KOPT-K1 (cell line): Measurements from ENCODE around the gene NOTCH3.
A peak's percentile ranks its signal among the peaks of the same experiment; 100 is the strongest.

Experiments used
- H3K27ac ChIP-seq: fragments of 200-600 bp; sonication (generic); 2 replicates; pipeline ENCODE4 v1.5.1; 2016; ENCODE audit warnings: antibody characterized with exemption, mild to moderate bottlenecking, low read depth, low read length; ENCODE audit not compliant: poor library complexity, severe bottlenecking
- H3K36me3 ChIP-seq: fragments of 200-600 bp; sonication (generic); 2 replicates; pipeline ENCODE4 v1.5.1; 2017; ENCODE audit warnings: antibody characterized with exemption, mild to moderate bottlenecking, low read length, moderate library complexity; ENCODE audit not compliant: insufficient read depth
- H3K9me3 ChIP-seq: fragments of 200-600 bp; sonication (generic); 2 replicates; pipeline ENCODE4 v1.5.1; 2017; ENCODE audit warnings: antibody characterized with exemption, low read length, mild to moderate bottlenecking; ENCODE audit not compliant: insufficient read depth, poor library complexity, severe bottlenecking

The NOTCH3 gene

DNA sequence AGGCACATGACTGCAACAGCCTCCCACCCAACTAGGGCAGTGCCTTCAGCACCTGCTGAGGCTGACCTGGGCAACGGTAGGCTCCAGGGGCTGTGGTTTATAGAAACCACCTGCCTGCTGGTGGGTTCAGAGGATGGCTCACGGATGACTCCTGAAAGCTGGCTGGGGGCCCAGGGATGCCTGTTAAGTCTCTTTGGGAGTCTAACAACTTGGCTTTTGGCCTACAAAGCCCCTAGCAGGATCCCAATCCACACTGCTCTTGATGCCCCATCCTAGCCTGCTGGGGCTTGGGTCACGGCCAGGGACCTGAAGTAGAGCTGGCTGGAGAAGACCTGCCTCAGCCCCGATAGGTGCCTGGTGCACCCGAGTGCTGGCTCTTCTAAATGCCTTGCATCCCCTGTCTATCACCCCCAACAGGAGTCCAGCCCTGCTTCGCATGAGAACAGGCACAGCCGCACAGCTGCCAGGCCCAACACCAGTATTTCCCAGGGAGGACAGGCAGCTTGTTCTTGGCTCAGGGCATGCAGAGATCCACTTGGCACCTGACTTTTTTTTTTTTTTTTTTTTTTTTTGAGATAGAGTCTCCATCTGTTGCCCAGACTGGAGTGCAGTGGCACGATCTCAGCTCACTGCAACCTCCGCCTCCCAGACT lies 40.6 kb upstream of the NOTCH3 start:
- Histone ChIP-seq H3K36me3 (peaks cover 98% of the 10 kb centered on the region), H3K27ac (no peak overlapping the region), H3K9me3 (no peaks in the 10 kb centered on the region)

DNA sequence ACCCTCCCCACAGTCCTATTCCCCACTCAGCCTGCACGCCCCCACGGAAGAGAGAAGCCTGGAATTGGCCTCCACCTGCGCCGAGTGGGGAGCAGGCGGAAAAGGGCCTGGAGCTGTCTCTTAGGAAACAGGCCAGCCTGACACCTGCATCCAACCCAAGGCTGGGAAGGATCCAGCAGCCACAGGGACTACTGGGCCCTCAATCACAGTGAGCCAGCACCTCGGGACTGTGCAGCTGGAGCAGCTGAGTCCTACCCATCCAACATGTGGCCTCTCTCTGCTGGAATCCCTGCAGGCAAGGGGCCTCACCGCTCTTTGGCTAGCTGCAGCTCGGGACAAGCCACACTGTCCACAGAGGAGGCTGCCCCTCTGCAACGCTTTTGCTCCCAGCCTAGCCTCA lies 39.7 kb upstream of the NOTCH3 start:
- H3K9me3 ChIP-seq, result no peaks in the 10 kb centered on the region
- H3K36me3 ChIP-seq, result peaks cover 98% of the 10 kb centered on the region
- H3K27ac ChIP-seq, result no peak overlapping the region

DNA sequence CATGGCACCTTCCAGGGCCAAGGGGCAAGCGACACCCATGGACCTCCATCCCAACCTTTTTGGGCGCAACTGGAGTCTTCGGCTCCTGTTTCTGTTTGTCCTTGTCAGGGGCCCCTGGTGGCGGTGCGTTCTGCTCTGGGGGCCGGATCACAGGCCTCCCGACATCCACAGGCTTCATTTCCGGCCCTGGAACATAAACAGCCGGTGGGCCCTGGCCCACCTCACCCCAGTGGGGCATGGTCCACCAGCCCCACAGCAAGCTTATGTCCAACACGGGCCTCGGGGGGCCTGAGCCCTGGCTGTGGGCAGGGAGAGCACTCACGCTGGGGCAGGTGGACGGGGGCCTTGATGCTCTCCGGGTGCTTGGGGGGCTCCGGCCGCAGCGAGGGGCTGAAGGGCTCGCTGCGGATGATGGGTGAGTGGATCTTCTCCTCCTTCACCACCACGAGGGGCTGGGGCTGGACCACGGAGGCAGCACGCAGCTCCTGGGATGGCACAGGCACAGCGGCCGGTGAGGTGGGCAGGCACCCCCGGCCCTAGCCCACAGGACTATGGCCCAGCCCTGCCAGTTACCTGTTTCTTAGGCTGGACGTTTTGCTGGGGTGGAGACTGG lies 38.6 kb upstream of the NOTCH3 start:
- Histone ChIP-seq H3K9me3 (no peaks in the 10 kb centered on the region), H3K27ac (no peak overlapping the region), H3K36me3 (peaks cover 95% of the 10 kb centered on the region)

DNA sequence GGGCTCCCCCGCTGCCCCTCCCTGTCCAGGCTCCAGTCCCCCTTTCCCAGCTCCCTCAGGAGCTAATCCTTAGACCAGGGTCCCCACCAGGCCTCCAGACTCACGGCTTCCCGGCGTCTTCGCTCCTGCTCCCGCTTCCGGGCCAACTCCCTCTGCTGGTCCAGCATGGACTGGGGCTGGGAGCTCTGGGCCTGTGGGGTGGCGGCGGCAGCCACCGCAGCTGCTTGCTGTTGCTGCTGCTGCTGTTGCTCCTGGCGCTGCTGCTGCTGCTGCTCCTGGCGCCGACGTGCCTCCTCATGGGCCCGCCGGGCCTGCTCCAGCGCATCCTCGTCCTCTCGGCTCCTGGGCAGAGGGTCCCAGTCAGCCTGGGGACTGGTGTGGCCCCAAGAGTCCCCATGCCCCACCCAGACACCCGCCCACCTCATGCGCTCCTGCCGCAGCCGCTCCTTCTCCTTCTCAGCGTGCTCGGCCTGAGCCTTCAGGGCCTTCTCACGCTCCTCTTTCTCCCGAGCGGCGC lies 37.9 kb upstream of the NOTCH3 start:
- Histone ChIP-seq H3K27ac (no peak overlapping the region), H3K36me3 (peaks cover 87% of the 10 kb centered on the region), H3K9me3 (no peaks in the 10 kb centered on the region)

DNA sequence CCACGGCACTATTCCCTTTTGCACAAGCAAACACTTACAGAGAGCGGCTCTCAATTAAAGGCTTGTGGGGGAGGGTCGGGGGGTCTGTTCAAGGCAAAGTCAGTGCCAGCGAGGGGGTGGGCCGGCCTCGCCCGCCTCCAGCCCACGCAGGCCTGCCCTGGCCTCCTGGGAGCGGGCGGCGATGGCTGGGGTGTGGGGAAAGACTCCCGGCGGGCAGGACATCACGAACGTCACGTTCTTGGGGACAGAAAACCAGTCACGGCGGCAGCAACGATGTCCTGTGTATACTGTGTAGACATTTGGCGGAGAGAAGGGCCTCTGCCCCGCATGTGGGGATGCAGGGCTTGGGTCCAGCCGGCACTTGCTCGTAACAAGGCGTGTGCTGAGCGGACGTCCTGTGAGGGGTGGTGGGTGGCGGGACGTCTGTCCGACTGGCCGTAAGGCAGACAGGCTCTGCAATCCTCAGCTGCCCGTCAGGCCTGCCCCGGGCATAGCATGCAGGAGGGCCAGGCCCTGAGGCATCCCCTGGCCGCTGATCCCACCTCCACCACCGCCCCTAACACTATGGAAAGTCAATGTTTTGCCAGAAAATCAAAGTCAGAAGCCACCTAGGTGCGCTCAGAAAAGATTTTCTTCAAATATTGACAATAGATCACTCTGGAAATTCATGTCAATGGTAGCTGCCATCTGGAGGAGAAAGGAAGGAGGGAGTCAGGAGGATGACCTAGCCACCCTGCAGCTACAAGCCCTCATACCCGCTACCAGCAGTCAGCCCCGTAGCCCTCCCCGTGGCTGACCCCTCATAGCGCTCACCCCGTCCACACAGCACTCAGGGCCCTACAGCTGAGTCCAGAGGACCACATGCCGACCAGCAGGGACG lies 37.2 kb upstream of the NOTCH3 start:
- H3K36me3 ChIP-seq, result peaks cover 81% of the 10 kb centered on the region
- H3K27ac ChIP-seq, result no peak overlapping the region

DNA sequence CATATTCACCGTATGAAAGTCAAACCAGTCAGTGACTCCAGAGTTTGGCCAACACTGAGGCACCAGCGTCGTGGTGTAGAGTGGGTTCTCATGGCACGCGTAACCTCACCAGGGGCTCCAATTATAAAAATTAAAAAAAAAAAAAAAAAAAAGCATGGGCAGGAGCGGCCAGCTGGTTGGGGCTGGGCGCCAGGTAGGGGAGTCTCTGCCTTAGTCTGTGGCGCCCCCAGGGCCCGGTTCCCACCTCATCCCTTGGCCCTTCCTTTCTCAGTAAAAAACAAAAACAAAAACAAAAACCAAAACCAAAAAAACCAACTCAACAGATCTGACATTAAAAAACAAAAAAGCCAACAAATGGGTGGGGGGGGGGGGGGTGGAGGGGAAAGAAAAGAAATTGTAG lies 36.1 kb upstream of the NOTCH3 start:
- Histone ChIP-seq H3K9me3 (no peaks in the 10 kb centered on the region), H3K36me3 (peaks cover 72% of the 10 kb centered on the region), H3K27ac (no peak overlapping the region)

More for the DNA sequence above, 37.2 kb upstream of the NOTCH3 start:
- H3K9me3 ChIP-seq, result no peaks in the 10 kb centered on the region

DNA sequence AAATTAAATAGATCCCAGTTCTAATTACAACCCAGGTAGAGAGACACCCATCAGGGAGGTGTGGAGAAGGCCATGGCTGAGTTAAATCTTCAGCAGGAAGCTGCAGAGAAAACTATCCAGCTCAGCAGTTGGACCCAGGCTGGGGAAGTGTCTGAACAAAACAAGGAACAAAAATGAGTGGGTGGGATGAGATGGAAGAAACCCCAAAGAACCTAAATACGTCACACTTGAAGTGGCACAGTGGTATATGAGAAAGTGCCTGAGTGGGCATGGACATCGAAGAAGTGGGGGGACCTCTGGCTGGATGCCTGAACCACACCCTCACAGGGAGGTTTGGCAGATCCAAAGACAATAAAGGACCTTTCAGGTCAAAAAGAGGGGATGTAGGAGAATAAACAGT lies 35.0 kb upstream of the NOTCH3 start:
- H3K36me3 ChIP-seq, result peaks cover 60% of the 10 kb centered on the region
- no peaks in the 10 kb centered on the region for H3K9me3 ChIP-seq
- H3K27ac ChIP-seq, result no peak overlapping the region

DNA sequence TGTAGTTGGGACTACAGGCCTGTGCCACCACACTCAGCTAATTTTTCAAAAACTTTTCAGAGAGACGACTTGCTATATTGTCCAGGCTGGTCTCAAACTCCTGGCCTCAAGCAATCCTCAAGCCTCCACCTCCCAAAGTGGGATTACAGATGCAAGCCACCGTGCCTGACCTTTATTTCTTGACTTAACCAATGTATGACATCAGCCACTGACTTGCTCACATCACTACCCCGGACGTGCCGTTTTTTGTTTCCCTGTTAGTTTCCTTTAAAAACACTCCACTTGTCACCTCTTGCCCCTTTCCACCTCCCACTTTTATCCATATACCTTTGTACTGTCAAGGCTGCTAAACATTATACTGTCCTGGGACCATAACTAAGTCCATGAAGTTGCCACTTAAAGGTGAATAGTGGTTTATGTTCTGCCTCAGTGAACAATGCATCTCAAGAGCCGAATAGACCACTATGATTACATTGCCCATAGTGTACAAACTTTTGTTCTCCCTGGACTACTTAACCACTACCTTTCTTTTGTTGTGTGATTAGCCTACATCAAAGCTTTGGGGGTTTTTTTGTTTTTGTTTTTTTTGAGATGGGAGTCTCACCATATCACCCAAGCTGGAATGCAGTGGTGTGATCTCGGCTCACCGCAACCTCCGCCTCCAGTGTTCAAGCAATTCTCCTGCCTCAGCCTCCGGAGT lies 33.8 kb upstream of the NOTCH3 start:
- Histone ChIP-seq H3K36me3 (peaks cover 48% of the 10 kb centered on the region), H3K27ac (no peak overlapping the region), H3K9me3 (no peaks in the 10 kb centered on the region)

DNA sequence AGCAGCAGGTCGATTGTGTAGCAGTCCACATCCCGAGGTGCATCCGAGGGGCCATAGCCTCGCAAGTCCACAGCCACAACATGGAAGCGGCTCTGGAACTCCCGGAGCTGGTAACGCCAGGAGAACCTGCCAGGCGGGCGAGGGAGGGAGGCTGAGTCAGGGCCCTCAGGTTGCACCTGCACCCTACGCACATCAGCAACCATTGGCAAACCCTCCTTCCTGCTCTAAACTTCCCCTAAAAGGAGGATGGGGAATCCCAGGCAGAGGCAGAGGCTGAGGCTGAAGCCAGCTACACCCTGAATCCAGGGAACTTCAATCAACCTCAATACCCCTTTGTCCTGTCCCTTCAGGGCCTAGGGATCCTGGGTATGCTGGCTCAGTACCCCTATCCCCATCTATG lies 30.5 kb upstream of the NOTCH3 start:
- Histone ChIP-seq H3K9me3 (no peaks in the 10 kb centered on the region), H3K27ac (no peak overlapping the region)

DNA sequence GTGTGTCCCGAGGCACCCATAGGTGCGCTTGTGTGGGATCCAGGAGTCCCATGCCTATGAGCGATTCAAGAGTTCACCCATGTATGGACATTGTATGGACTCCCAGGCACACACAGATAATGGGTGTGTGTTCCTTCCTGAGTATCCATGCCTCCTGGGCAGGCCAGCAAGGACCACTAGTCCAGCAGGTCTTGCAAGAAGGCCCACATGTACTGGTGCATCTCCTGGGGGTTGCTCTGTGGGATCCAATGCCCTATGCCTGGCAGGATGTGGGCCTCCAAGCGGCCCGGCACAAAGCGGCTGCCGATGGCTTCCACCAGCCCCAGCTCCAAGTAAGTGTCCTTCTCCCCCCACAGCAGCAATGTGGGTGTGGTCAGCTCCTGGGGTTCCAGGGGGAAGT lies 26.5 kb upstream of the NOTCH3 start:
- no peak overlapping the region for H3K27ac ChIP-seq
- H3K36me3 ChIP-seq, result no peaks in the 10 kb centered on the region
- no peaks in the 10 kb centered on the region for H3K9me3 ChIP-seq

More for the DNA sequence above, 30.5 kb upstream of the NOTCH3 start:
- H3K36me3 ChIP-seq, result peaks cover 15% of the 10 kb centered on the region

DNA sequence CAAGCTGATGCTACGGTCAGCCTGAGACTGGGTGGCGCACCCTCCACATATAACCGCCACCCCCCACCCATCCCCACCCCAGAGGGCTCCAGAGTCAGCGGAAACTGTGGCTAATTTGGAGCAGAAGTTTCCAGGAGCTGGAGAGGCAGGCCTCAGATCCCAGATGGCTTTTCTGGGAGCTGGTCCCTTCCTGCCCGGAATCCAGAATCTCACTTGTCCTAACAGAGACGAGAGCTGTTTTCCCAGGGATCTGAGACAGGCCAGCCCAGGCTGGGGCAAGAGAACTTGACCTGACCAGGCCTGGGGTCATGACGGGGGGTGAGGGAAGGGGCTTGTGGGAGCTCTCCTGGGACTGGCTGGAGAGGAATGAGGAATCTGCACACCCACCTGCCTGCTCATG lies 25.0 kb upstream of the NOTCH3 start:
- H3K9me3 ChIP-seq, result no peaks in the 10 kb centered on the region

DNA sequence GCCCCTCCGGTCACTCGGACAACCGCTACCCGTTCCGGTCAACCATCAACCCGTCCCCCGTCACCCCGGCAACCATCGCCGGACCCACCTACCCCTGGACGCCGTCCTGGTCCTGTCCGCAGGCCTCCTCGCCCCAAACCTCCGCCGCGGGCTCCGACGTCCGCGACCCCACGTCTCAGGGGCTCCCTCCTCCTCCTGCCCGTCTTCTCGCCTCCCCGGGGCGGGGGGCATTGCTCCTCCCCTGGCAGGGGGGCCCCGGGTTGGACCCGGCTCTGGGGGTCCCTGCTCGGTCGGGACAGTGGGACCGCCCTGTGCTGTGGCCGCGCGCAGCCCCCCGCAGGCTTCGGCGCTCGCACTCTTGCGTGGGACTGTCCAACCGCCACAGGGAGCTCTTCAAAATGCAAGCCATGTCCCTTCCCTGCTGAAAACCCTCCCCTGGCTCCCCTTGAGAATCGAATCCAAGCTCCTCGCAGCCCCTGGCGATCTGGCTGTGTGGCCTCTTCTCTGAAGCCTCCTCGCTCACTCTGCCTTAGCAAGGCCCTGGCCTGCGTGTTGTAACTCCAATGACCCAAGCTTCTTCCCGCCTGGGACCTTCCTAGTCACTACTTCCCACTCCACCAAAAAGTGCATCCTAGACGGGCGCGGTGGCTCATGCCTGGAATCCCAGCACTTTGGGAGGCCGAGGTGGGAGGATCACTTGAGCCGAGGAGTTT lies 23.0 kb upstream of the NOTCH3 start:
- Histone ChIP-seq H3K27ac (peak overlapping the region; percentile 6), H3K36me3 (no peaks in the 10 kb centered on the region), H3K9me3 (no peaks in the 10 kb centered on the region)

More for the DNA sequence above, 25.0 kb upstream of the NOTCH3 start:
- Histone ChIP-seq H3K27ac (no peak overlapping the region), H3K36me3 (no peaks in the 10 kb centered on the region)

DNA sequence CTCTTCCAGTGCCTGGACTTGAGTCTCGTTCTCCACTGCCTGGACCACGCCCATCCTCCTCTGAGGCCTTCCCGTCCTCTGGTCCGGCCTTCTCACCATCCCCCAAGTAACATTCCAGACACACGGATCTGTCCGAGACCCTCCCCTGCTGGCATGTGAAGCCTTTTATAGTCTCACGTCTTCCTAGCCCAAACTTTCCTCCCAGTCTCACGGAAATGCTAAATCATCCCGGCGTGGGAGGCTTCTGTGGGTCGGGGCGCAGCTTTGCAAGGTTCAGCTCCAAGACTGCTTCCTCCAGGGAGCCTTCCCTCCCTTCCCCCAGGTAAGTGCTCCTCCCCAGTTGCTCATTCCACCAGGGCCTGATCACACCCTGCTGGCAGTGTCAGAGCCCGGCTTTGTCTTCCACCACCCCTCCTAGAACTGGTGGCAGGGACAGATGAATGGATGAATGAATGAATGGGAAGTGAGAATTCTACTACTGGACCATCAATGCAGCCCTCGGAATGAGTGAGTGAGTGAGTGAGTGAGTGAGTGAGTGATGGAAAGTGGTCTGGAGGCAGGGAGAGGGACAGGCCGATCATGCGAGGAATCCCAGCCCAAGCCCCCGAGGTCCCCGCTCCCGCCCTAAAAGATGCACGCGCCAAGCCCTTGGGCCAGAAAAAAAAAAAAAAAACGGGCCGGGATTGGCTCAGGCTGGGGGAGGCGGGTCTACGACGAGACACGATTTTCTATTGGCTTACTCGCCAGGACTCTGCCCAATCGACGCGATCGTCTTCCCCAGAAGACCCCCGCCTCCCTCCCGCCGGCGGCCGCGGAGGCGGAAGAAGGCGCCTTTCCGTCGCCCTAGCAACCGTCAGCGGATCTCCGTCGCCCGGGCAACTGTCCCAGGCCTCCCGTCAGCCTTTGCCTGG lies 22.2 kb upstream of the NOTCH3 start:
- H3K27ac ChIP-seq, result peak overlapping the region; percentile 20
- no peaks in the 10 kb centered on the region for H3K9me3 ChIP-seq
- H3K36me3 ChIP-seq, result no peaks in the 10 kb centered on the region
